Measurements from ENCODE around the gene COL16A1. TPM values are rescaled to one million over a fixed set of nuclear protein-coding genes. Genes with fewer than 3 reads are reported as not detected.

The COL16A1 gene
- total and polyA plus RNA-seq, 2 of the 13 experiments (the other 11 are each of a cell fraction or from before 2014, with no cell fraction given), result 4.3 to 12.2 TPM

DNA sequence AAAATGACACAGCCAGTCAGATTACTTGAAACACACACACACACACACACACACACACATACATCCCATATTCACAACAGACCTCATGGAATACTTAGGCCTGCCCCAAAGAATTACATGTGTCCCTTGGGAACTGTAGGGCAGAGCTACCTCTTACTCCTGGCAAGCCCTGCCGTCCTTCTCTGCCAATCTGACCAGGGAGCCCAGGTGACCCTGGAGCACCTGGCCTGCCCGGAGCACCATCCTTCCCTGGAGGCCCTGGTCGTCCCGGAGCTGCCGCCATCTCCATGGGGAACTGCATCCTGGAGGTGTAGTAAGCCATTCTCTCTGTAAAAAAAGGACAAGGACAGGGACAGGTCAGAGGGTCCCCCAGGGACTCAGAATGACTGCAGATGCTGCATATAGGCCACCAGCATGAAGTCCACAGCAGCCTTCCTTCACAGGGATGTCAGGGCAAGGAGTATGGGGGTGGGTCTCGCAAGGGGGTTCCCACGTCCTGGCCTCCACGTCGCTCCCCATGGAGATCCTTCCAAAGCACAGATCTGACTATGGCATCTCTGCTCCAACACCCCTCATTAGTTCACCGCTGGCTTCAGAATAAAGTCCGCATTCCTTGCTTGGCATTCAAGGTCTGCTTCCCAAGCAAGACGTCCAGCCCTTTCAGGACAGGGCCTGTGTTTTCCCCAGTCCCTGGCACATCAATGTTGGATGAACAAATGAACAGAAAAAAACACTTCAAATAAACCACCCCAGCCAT, 49.9 kb downstream of the COL16A1 start (continued):
- TF ChIP-seq, protein P1, sequence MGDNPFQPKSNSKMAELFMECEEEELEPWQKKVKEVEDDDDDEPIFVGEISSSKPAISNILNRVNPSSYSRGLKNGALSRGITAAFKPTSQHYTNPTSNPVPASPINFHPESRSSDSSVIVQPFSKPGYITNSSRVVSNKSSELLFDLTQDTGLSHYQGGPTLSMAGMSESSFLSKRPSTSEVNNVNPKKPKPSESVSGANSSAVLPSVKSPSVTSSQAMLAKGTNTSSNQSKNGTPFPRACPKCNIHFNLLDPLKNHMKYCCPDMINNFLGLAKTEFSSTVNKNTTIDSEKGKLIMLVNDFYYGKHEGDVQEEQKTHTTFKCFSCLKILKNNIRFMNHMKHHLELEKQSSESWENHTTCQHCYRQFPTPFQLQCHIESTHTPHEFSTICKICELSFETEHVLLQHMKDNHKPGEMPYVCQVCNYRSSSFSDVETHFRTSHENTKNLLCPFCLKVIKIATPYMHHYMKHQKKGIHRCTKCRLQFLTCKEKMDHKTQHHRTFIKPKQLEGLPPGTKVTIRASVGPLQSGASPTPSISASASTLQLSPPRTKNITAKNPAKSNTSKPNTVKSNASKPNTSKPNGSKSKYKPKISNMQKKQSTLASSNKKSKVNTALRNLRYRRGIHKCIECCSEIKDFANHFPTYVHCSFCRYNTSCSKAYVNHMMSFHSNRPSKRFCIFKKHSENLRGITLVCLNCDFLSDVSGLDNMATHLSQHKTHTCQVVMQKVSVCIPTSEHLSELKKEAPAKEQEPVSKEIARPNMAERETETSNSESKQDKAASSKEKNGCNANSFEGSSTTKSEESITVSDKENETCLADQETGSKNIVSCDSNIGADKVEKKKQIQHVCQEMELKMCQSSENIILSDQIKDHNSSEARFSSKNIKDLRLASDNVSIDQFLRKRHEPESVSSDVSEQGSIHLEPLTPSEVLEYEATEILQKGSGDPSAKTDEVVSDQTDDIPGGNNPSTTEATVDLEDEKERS (CRISPR knock-in tag; IDR thresholded peaks at IDR 0.05), result no peak
- TF ChIP-seq ZMYM3 (CRISPR knock-in tag; IDR thresholded peaks at IDR 0.05) (no peak), IRX3 (CRISPR knock-in tag; IDR thresholded peaks at IDR 0.05; ENCODE audit: borderline replicate concordance, low read depth) (no peak), ZNF670 (CRISPR knock-in tag; IDR thresholded peaks at IDR 0.05; ENCODE audit: borderline replicate concordance) (no peak), ZNF678 (CRISPR knock-in tag; IDR thresholded peaks at IDR 0.05) (no peak), ZNF296 (CRISPR knock-in tag; conservative IDR thresholded peaks at IDR 0.05) (no peak), MIER2 (CRISPR knock-in tag; IDR thresholded peaks at IDR 0.05) (no peak), ZNF543 (CRISPR knock-in tag; IDR thresholded peaks at IDR 0.05) (no peak), PRPF4 (IDR thresholded peaks at IDR 0.05; ENCODE audit: low read depth, low read length, poor library complexity, severe bottlenecking) (no peak)
- TF ChIP-seq, protein P2, sequence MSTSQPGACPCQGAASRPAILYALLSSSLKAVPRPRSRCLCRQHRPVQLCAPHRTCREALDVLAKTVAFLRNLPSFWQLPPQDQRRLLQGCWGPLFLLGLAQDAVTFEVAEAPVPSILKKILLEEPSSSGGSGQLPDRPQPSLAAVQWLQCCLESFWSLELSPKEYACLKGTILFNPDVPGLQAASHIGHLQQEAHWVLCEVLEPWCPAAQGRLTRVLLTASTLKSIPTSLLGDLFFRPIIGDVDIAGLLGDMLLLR (CRISPR knock-in tag; IDR thresholded peaks at IDR 0.05), result no peak
